ENCODE measurements around the gene ITGB4. TPM values are rescaled to one million over a fixed set of nuclear protein-coding genes. Genes with fewer than 3 reads are reported as not detected.

Gene ITGB4
- total and polyA plus RNA-seq, 4 donors: 11.1 to 47.8 (median 14.8) TPM

DNA sequence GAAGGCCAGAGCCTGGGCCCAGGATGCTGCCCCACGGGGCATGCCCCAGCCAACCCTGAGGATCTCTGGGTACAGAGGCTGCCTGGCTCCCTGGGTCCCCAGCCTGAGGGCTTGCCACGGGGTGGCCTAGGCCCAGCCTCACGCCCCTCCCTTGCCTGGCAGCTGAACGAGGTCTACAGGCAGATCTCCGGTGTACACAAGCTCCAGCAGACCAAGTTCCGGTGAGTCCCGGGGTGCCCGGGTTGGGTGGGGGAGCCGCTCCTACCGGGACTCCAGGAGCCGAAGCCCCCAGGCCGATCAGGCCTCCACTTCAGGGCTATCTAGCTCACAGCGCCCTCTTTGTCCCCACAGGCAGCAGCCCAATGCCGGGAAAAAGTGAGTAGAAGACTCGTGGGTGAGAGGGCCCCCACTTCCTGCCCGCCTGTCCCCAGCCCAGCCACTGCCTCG lies 19.4 kb downstream of the ITGB4 start:
- 84 to 86% methylated on average over 17 of the region's 17 CpGs for WGBS, 2 donors
- H3K27me3 ChIP-seq (ENCODE audit: control insufficient read depth in 3 of 3, insufficient read depth in 3 of 3, low read length in 2 of 3): no peaks in the 10 kb centered on the region
- H3K27ac ChIP-seq (ENCODE audit: low read depth in 1 of 2, low read length in 1 of 2): no peak overlapping the region

DNA sequence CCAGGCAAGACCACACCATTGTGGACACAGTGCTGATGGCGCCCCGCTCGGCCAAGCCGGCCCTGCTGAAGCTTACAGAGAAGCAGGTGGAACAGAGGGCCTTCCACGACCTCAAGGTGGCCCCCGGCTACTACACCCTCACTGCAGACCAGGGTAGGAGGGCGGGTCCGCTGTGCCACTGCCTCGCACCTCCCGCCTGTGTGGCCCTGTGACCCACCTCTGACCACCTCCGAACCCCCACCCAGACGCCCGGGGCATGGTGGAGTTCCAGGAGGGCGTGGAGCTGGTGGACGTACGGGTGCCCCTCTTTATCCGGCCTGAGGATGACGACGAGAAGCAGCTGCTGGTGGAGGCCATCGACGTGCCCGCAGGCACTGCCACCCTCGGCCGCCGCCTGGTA lies 21.1 kb downstream of the ITGB4 start:
- no peak overlapping the region for H3K4me3 ChIP-seq
- DNase-seq: no peak
- H3K36me3 ChIP-seq (ENCODE audit: control insufficient read depth in 4 of 4, insufficient read depth in 4 of 4, low read length in 4 of 4): peaks cover 0 to 13% (median 0%) of the 10 kb centered on the region in 4 donors
- no peaks in the 10 kb centered on the region for H3K9me3 ChIP-seq (ENCODE audit: control insufficient read depth in 4 of 4, insufficient read depth in 3 of 4, low read length in 3 of 4)
- H3K27ac ChIP-seq (ENCODE audit: low read depth in 1 of 2, low read length in 1 of 2): no peak overlapping the region
- no peak overlapping the region for H3K9ac ChIP-seq (ENCODE audit: insufficient read depth in 1 of 2, low read length in 2 of 2)
- no peaks in the 10 kb centered on the region for H3K4me1 ChIP-seq (ENCODE audit: control insufficient read depth in 5 of 5, insufficient read depth in 5 of 5, low read length in 5 of 5)
- TF ChIP-seq, protein P1, sequence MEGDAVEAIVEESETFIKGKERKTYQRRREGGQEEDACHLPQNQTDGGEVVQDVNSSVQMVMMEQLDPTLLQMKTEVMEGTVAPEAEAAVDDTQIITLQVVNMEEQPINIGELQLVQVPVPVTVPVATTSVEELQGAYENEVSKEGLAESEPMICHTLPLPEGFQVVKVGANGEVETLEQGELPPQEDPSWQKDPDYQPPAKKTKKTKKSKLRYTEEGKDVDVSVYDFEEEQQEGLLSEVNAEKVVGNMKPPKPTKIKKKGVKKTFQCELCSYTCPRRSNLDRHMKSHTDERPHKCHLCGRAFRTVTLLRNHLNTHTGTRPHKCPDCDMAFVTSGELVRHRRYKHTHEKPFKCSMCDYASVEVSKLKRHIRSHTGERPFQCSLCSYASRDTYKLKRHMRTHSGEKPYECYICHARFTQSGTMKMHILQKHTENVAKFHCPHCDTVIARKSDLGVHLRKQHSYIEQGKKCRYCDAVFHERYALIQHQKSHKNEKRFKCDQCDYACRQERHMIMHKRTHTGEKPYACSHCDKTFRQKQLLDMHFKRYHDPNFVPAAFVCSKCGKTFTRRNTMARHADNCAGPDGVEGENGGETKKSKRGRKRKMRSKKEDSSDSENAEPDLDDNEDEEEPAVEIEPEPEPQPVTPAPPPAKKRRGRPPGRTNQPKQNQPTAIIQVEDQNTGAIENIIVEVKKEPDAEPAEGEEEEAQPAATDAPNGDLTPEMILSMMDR (IDR thresholded peaks at IDR 0.05; ENCODE audit: control extremely low read depth, extremely low read depth): no peak
- H3K27me3 ChIP-seq (ENCODE audit: control insufficient read depth in 3 of 3, insufficient read depth in 3 of 3, low read length in 2 of 3): no peaks in the 10 kb centered on the region
- ATAC-seq (ENCODE audit: insufficient read depth, low FRiP score): no peak
- 91 to 92% methylated on average over 25 of the region's 25 CpGs for WGBS, 2 donors

More for the DNA sequence above, 19.4 kb downstream of the ITGB4 start:
- H3K9ac ChIP-seq (ENCODE audit: insufficient read depth in 1 of 2, low read length in 2 of 2): no peak overlapping the region
- H3K36me3 ChIP-seq (ENCODE audit: control insufficient read depth in 4 of 4, insufficient read depth in 4 of 4, low read length in 4 of 4): peaks cover 0 to 19% (median 0%) of the 10 kb centered on the region in 4 donors
- H3K4me1 ChIP-seq (ENCODE audit: control insufficient read depth in 5 of 5, insufficient read depth in 5 of 5, low read length in 5 of 5): no peaks in the 10 kb centered on the region
- TF ChIP-seq, protein P1 (IDR thresholded peaks at IDR 0.05; ENCODE audit: control extremely low read depth, extremely low read depth): no peak
- H3K4me3 ChIP-seq: no peak overlapping the region
- ATAC-seq (ENCODE audit: insufficient read depth, low FRiP score) (no peak), DNase-seq (no peak)
- H3K9me3 ChIP-seq (ENCODE audit: control insufficient read depth in 4 of 4, insufficient read depth in 3 of 4, low read length in 3 of 4): no peaks in the 10 kb centered on the region

DNA sequence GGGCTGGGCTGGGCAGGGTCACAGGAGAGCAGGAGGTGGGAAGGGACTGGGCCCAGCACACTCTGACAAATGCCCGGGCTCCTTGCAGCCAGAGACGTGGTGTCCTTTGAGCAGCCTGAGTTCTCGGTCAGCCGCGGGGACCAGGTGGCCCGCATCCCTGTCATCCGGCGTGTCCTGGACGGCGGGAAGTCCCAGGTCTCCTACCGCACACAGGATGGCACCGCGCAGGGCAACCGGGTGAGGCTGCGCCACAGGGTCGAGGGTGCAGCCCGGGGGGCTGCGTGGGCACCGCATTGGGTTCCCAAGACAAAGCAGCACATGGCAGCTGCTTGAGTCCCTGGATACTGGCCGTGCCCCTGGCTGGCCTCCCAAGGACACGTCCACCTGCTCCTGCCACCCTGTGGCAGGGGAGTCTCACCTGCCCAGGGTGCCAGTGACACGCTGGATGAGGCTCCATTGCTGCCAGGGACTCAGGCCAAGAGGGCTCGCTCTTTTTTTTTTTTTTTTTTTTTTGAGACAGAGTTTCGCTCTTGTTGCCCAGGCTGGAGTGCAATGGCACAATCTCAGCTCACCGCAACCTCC lies 22.5 kb downstream of the ITGB4 start:
- WGBS, 2 donors: 92 to 96% methylated on average over 24 to 25 of the region's 25 CpGs
- no peak for DNase-seq
- TF ChIP-seq, protein P1 (IDR thresholded peaks at IDR 0.05; ENCODE audit: control extremely low read depth, extremely low read depth): no peak

DNA sequence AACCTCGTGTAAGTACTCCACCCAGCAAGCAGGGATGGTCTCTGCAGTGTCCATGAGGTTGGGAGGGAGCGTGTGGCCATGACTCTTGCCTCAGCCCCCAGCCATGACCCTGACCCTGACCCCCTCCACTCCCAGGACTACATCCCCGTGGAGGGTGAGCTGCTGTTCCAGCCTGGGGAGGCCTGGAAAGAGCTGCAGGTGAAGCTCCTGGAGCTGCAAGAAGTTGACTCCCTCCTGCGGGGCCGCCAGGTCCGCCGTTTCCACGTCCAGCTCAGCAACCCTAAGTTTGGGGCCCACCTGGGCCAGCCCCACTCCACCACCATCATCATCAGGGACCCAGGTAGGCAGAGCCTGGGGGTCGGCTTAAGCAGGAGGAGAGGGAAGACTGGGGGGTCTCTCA lies 27.4 kb downstream of the ITGB4 start:
- H3K27ac ChIP-seq (ENCODE audit: low read depth in 1 of 2, low read length in 1 of 2): no peak overlapping the region
- 85 to 91% methylated on average over 9 of the region's 9 CpGs for WGBS, 2 donors
- DNase-seq (no peak), ATAC-seq (ENCODE audit: insufficient read depth, low FRiP score) (no peak)
- no peak overlapping the region for H3K4me3 ChIP-seq
- no peaks in the 10 kb centered on the region for H3K36me3 ChIP-seq (ENCODE audit: control insufficient read depth in 4 of 4, insufficient read depth in 4 of 4, low read length in 4 of 4)
- H3K9me3 ChIP-seq (ENCODE audit: control insufficient read depth in 4 of 4, insufficient read depth in 3 of 4, low read length in 3 of 4): no peaks in the 10 kb centered on the region
- TF ChIP-seq, protein P1 (IDR thresholded peaks at IDR 0.05; ENCODE audit: control extremely low read depth, extremely low read depth): no peak
- H3K9ac ChIP-seq (ENCODE audit: insufficient read depth in 1 of 2, low read length in 2 of 2): no peak overlapping the region
- no peaks in the 10 kb centered on the region for H3K27me3 ChIP-seq (ENCODE audit: control insufficient read depth in 3 of 3, insufficient read depth in 3 of 3, low read length in 2 of 3)
- peaks cover 0 to 10% (median 0%) of the 10 kb centered on the region in 5 donors for H3K4me1 ChIP-seq (ENCODE audit: control insufficient read depth in 5 of 5, insufficient read depth in 5 of 5, low read length in 5 of 5)

More for the DNA sequence above, 22.5 kb downstream of the ITGB4 start:
- H3K9ac ChIP-seq (ENCODE audit: insufficient read depth in 1 of 2, low read length in 2 of 2): no peak overlapping the region
- H3K9me3 ChIP-seq (ENCODE audit: control insufficient read depth in 4 of 4, insufficient read depth in 3 of 4, low read length in 3 of 4): no peaks in the 10 kb centered on the region
- H3K4me3 ChIP-seq: no peak overlapping the region
- H3K4me1 ChIP-seq (ENCODE audit: control insufficient read depth in 5 of 5, insufficient read depth in 5 of 5, low read length in 5 of 5): no peaks in the 10 kb centered on the region
- peaks cover 0 to 13% (median 0%) of the 10 kb centered on the region in 4 donors for H3K36me3 ChIP-seq (ENCODE audit: control insufficient read depth in 4 of 4, insufficient read depth in 4 of 4, low read length in 4 of 4)
- no peak overlapping the region for H3K27ac ChIP-seq (ENCODE audit: low read depth in 1 of 2, low read length in 1 of 2)
- H3K27me3 ChIP-seq (ENCODE audit: control insufficient read depth in 3 of 3, insufficient read depth in 3 of 3, low read length in 2 of 3): no peaks in the 10 kb centered on the region
- ATAC-seq (ENCODE audit: insufficient read depth, low FRiP score): no peak
